HG03139 (cell line): Measurements from ENCODE around the gene CRMP1.

Experiments used
- ATAC-seq: cut with Tn5 transposase; IDR thresholded peaks from one replicate; pipeline ENCODE4 v1.9.1; 2021; ENCODE audit not compliant: unreplicated experiment

The CRMP1 gene

GRCh38 chr4:5893004-5893580 is at the start of gene CRMP1:
CRMP1 (minus strand) TSS chr4:5893086; CDS start chr4:5892969, 117 bp downstream.
- no peak for ATAC-seq

- no peak for ATAC-seq
These were observed 48.7 kb upstream of the CRMP1 start for GRCh38 chr4:5941601-5942000.

GRCh38 chr4:5940470-5941203 is 47.8 kb upstream of the CRMP1 start:
- ATAC-seq: no peak

- ATAC-seq: no peak
These were observed 41.3 kb upstream of the CRMP1 start for GRCh38 chr4:5933996-5934831.

GRCh38 chr4:5933116-5933515 is 40.2 kb upstream of the CRMP1 start:
- no peak for ATAC-seq

- no peak for ATAC-seq
These were observed 39.2 kb upstream of the CRMP1 start for GRCh38 chr4:5932035-5932568.

- ATAC-seq: no peak
These were observed 38.6 kb upstream of the CRMP1 start for GRCh38 chr4:5931526-5931925.

GRCh38 chr4:5930876-5931275 is 38.0 kb upstream of the CRMP1 start:
- ATAC-seq: no peak

- no peak for ATAC-seq
These were observed 37.6 kb upstream of the CRMP1 start for GRCh38 chr4:5930456-5930855.

GRCh38 chr4:5928844-5929420 is 36.0 kb upstream of the CRMP1 start:
- ATAC-seq: no peak

- ATAC-seq: no peak
These were observed 35.4 kb upstream of the CRMP1 start for GRCh38 chr4:5928274-5928673.

GRCh38 chr4:5927747-5928146 is 34.9 kb upstream of the CRMP1 start:
- no peak for ATAC-seq

- ATAC-seq: no peak
These were observed 34.2 kb upstream of the CRMP1 start for GRCh38 chr4:5927116-5927515.

- ATAC-seq: no peak
These were observed 33.7 kb upstream of the CRMP1 start for GRCh38 chr4:5926598-5926997.

- no peak for ATAC-seq
These were observed 32.7 kb upstream of the CRMP1 start for GRCh38 chr4:5925419-5926200.

- no peak for ATAC-seq
These were observed 31.7 kb upstream of the CRMP1 start for GRCh38 chr4:5924461-5925125.

GRCh38 chr4:5923376-5923775 is 30.5 kb upstream of the CRMP1 start:
- ATAC-seq: no peak

- ATAC-seq: no peak
These were observed 29.7 kb upstream of the CRMP1 start for GRCh38 chr4:5922556-5922955.

GRCh38 chr4:5921981-5922380 is 29.1 kb upstream of the CRMP1 start:
- ATAC-seq: no peak
